GM10266 (cell line): ENCODE measurements around the gene ITPKB.
"Not testable (repeated sequence)": the region's sequence is repeated elsewhere in the genome, so short reads cannot be mapped to it uniquely, and the experiment has no call there.

ENCODE experiments used
- DNase-seq: peaks from one replicate; pipeline ENCODE4 v3.0.0; 2012; ENCODE audit errors: extremely low spot score
- TF ChIP-seq, protein P1 (sequence below): IDR thresholded peaks from 2 replicates; pipeline ENCODE4 v1.5.1; 2012; ENCODE audit warnings: mild to moderate bottlenecking, low read depth; ENCODE audit not compliant: control insufficient read depth, insufficient read depth; ENCODE audit errors: missing control alignments

ITPKB gene

DNA sequence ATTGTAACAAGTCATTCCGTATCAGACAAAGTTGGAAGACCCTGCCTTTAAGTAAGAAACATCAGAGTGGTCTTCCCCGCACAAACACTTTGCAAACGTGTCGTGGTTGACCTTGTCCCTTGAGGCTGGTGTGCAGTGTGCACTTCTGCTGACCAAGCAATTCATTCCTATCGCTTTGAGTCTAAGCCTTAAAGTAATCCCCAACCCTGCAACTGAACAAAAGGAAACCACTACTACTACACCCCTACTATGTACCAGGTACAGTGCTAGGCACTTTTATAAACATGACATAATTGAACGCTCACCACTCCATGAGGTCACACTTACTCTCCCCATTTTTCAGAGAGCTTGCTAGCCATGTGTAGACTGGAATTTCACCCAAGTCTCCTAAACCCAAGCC, 10.6 kb downstream of the ITPKB start:
- TF ChIP-seq, protein P1, sequence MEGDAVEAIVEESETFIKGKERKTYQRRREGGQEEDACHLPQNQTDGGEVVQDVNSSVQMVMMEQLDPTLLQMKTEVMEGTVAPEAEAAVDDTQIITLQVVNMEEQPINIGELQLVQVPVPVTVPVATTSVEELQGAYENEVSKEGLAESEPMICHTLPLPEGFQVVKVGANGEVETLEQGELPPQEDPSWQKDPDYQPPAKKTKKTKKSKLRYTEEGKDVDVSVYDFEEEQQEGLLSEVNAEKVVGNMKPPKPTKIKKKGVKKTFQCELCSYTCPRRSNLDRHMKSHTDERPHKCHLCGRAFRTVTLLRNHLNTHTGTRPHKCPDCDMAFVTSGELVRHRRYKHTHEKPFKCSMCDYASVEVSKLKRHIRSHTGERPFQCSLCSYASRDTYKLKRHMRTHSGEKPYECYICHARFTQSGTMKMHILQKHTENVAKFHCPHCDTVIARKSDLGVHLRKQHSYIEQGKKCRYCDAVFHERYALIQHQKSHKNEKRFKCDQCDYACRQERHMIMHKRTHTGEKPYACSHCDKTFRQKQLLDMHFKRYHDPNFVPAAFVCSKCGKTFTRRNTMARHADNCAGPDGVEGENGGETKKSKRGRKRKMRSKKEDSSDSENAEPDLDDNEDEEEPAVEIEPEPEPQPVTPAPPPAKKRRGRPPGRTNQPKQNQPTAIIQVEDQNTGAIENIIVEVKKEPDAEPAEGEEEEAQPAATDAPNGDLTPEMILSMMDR, result no peak

DNA sequence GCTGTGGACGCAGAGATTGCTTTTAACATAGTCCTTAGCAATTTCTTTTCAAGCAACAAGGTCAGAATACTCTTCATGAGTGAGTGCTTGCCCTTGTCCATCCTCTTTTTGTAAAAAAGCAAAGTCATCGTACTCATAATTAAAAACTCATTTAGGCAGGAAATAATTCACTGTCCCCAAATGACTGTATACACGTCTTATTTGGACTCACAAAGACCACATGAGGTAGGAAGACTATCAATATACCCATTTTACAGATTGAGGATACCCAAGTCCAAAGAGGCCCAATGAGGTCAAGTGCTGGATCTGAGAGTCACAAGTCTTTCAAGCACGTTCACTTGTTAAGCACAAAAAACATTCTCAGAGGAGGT, 13.2 kb downstream of the ITPKB start:
- TF ChIP-seq, protein P1, result no peak
- DNase-seq, result no peak

More for the DNA sequence above, 10.6 kb downstream of the ITPKB start:
- DNase-seq, result no peak

DNA sequence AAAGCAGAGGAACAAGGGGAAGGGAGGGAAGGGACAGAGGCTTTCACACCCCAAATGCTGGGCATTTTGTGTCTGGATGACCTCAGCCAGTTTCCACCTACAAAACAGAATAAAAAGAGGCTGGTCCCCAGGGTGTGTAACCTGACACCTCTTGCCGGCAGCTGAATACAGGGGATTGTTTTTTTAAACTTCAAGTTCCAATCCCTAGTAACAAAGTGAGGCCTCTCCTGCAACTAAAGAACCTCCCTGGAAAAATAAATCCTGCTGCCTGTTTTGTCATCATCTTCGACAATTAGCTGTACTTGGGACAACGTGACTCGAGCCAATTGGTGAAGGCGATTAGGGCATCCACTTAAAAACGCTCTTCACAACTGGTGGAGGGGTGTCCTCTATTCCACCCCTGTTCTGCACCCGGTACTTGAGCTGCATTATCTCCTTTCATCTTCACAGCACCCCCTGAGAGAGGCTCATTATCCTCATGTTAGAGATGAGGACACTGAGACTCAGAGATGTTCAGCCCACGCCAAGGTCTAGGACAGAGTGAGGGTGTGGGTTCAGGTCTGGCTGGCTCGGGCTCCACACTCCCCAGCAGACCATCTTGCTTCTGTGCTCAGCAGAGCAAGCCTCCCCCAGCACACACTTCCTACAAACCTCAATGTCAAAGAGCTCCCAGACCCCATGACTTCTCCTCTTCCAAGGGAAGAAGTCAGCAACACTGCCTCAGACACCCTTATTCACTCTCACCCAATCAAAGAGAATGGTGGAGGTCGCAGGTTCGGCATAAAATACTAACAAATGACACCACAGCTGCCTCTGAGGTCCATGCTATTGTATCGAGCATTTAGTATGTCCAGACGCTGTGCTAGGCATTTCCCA, 15.2 kb downstream of the ITPKB start:
- DNase-seq, result no peak
- TF ChIP-seq, protein P1, result no peak

DNA sequence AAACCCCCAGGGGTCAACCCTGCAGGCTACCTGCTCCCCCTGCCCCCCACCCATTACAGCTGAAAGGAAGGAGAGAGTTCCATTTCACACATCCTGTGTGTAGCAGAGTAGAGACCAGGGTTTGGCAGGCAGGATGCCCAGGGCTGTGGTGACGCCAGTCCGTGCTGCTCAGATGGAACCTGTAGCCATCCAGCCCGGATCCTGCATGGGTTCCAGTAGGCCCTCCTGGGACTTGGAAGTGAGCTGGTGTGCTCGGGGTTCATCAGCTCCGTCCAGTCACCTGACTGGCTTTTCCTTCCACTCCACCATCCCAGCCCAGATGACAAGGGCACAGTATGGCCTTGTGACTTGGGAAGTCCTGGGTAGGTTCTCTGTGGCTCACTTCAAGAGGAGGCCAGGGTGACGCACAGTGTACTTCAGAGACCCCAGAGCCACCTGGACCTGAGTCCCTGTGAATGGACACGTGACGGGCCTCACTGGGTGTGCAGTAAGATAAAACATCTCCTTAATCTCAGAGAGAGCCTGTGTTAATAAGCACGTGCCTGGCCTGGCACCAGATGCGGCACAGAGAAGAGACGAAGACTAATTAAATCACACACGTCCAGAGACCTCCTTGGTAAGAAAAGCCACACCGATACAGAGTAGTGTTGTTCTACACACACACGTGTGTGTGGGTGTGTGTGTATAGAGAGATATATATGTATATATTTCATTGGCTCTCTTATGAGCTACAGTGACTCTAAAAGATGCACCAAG, 16.0 kb downstream of the ITPKB start:
- TF ChIP-seq, protein P1, result no peak
- no peak for DNase-seq

DNA sequence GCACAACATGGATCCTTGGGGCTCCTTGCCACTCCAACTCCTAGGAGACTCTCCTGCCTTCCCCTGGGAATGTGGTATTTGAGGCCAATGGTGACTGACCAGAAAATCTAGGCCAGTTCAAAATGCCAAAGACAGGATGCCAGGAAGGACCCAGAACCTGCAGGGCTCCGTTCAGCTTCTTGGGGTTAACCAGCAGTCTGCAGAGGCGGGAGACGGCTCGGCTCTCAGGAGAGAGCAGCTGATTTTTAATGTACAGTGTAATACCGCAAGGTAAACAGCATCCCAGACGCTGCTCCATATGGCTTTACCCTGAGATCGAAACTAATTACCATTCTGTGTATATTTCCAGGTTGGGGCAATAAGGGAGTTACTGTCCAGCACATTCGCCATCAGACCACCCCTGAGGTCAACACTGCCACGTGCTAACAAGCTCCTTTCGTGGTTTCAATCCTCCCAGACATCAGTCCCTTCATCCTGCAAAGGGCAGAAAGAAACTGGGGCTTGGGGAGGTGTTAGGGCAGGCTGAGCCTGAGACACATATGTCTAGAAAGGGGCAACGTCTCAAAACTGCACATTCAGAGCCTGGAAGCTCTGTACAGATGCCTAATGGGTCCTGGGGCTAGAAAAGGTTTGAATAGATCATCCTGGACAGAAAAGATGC, 16.7 kb downstream of the ITPKB start:
- TF ChIP-seq, protein P1, result no peak
- no peak for DNase-seq

GRCh38 chr1:226720574-226720973, 18.5 kb downstream of the ITPKB start:
- not testable (repeated sequence) for DNase-seq

DNA sequence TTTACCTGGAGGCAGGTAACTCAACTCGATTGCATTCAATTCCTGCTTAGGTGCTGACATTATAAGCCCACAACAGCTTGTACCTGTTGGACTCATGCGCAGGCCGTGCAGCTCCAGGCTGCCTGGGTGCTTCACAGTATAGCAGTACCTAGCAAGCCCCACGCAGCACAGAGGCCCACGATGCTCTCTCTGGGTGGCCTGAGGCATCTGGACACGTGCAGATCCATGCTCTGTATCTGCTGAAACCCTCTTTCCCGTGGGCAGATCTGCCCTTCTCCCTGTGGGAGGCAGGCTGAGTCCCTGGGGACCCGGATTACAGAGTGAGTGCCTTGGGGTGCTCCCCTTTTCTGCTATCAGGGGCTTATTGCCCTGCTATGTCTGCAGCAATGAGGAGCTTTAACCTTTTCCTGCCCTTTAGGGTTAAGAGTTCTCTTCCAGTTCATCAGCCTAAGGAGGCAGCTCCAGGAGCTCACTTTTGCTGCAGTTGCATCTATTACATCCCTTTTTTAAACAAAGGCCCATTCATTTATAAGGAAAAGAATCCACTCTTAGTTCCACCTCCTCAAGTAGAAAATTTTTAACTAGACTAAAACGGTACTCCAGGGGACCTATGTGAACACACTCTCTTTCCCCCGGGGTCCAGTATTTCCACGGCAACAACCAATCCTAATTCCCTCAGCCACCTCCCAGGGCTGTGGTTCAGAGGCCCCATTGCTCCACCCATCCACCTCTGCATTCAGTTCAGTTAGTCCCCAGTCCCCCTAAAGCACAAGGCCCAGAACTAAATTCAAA, 19.3 kb downstream of the ITPKB start:
- DNase-seq, result no peak
- TF ChIP-seq, protein P1, result no peak
